AG08396 (cell line): ENCODE measurements around the gene ARHGAP8.
"Not testable (repeated sequence)": the region's sequence is repeated elsewhere in the genome, so short reads cannot be mapped to it uniquely, and the experiment has no call there.

Experiments used
- DNase-seq: peaks from one replicate; pipeline ENCODE4 v3.0.0; 2012; ENCODE audit warnings: low spot score, mixed read lengths

ARHGAP8 gene

GRCh38 chr22:44773082-44773481 is 20.7 kb downstream of the ARHGAP8 start:
- no peak for DNase-seq

- DNase-seq, result no peak
Measured at GRCh38 chr22:44775862-44776261, 23.5 kb downstream of the ARHGAP8 start.

GRCh38 chr22:44776605-44777363 is 24.4 kb downstream of the ARHGAP8 start:
- DNase-seq, result no peak

GRCh38 chr22:44777364-44777755 is 25.0 kb downstream of the ARHGAP8 start:
- no peak for DNase-seq

- DNase-seq, result no peak
Measured at GRCh38 chr22:44780876-44781449, 28.6 kb downstream of the ARHGAP8 start.

GRCh38 chr22:44782363-44782963 is 30.1 kb downstream of the ARHGAP8 start:
- DNase-seq, result no peak

GRCh38 chr22:44783091-44783490 is 30.7 kb downstream of the ARHGAP8 start:
- no peak for DNase-seq

GRCh38 chr22:44783581-44783980 is 31.2 kb downstream of the ARHGAP8 start:
- DNase-seq, result no peak

GRCh38 chr22:44786136-44786535 is 33.8 kb downstream of the ARHGAP8 start:
- DNase-seq, result no peak

GRCh38 chr22:44786610-44787009 is 34.2 kb downstream of the ARHGAP8 start:
- DNase-seq, result no peak

GRCh38 chr22:44787832-44788231 is 35.5 kb downstream of the ARHGAP8 start:
- no peak for DNase-seq

GRCh38 chr22:44793106-44793505 is 40.7 kb downstream of the ARHGAP8 start:
- no peak for DNase-seq

- DNase-seq, result no peak
Measured at GRCh38 chr22:44793506-44794172, 41.3 kb downstream of the ARHGAP8 start.

- DNase-seq, result no peak
Measured at GRCh38 chr22:44795701-44796630, 43.6 kb downstream of the ARHGAP8 start.

GRCh38 chr22:44797181-44797725 is 44.9 kb downstream of the ARHGAP8 start:
- no peak for DNase-seq

GRCh38 chr22:44799077-44799945 is 46.9 kb downstream of the ARHGAP8 start:
- no peak for DNase-seq

GRCh38 chr22:44799946-44800634 is 47.7 kb downstream of the ARHGAP8 start:
- DNase-seq, result not testable (repeated sequence)

GRCh38 chr22:44801476-44801875 is 49.1 kb downstream of the ARHGAP8 start:
- DNase-seq, result no peak

- no peak for DNase-seq
Measured at GRCh38 chr22:44802071-44802700, 49.8 kb downstream of the ARHGAP8 start.
